Measurements from ENCODE around the gene VTI1A. TPM values are rescaled to one million over a fixed set of nuclear protein-coding genes. Genes with fewer than 3 reads are reported as not detected.

The VTI1A gene
- total and polyA plus RNA-seq, 2 of the 8 experiments (the other 6 are each of a cell fraction or from before 2014, with no cell fraction given), result 6.0 to 20.0 TPM

- H3K4ac ChIP-seq (replicated peaks; ENCODE audit: insufficient read length, low read depth, low read length), result no peak overlapping the region
- FAIRE-seq (no peak), DNase-seq (ENCODE audit: low read depth in 1 of 2, low spot score in 2 of 2) (no peak)
- no peak overlapping the region for H2AFZ ChIP-seq (ENCODE audit: low read length)
- no peak overlapping the region for H3K14ac ChIP-seq (ENCODE audit: insufficient read length)
- H2BK120ac ChIP-seq (replicated peaks; ENCODE audit: low read depth, low read length), result no peak overlapping the region
- H3K18ac ChIP-seq (ENCODE audit: extremely low read depth, low read length), result no peak overlapping the region
- ChIA-PET CTCF (ENCODE audit: partially characterized antibody) (interaction anchor here (0.6 to 2.8 kb wide), 5 partner anchors 15 to 378 kb away, joined by 3 to 15 read pairs (median 3); no protein-coding TSS in a partner anchor), POLR2A (ENCODE audit: partially characterized antibody) (interaction anchor here (1.8 kb wide), 1 partner anchor 10 kb away, joined by 11 read pairs; no protein-coding TSS in a partner anchor)
- no peaks in the 10 kb centered on the region for H3K9me3 ChIP-seq (ENCODE audit: insufficient read depth in 2 of 2, low read depth in 1 of 2, low read length in 1 of 2)
- no peak overlapping the region for H3K23ac ChIP-seq (ENCODE audit: insufficient read length)
- no peaks in the 10 kb centered on the region for H4K20me1 ChIP-seq (replicated peaks in 1 of 2; ENCODE audit: control insufficient read depth in 1 of 2, insufficient read depth in 2 of 2, low read length in 2 of 2)
- no peak overlapping the region for H4K5ac ChIP-seq (ENCODE audit: insufficient read length, low read depth, low read length)
- WGBS, 2 experiments (ENCODE audit: extremely low coverage in 1 of 2, insufficient coverage in 1 of 2, insufficient read length in 1 of 2, insufficient replicate concordance in 2 of 2, low coverage in 1 of 2, low lambda C conversion rate in 2 of 2, missing lambda C conversion rate in 1 of 2), result 85% methylated on average over 5 of the region's 6 CpGs; no CpG with 5 or more reads in 1 of the 2 experiments
- H3K27ac ChIP-seq (ENCODE audit: low read depth, low read length), result no peak overlapping the region
- no peak overlapping the region for H3K4me3 ChIP-seq (ENCODE audit: extremely low read depth in 1 of 4, insufficient read depth in 2 of 4, low read depth in 3 of 4, low read length in 4 of 4)
- H2AK5ac ChIP-seq (ENCODE audit: low read depth, low read length), result no peak overlapping the region
- H3K4me2 ChIP-seq (ENCODE audit: insufficient read depth in 1 of 2, low read depth in 2 of 2, low read length in 2 of 2), result no peak overlapping the region
- H2BK15ac ChIP-seq (ENCODE audit: low read length), result no peak overlapping the region
- H3K36me3 ChIP-seq (ENCODE audit: control insufficient read depth in 2 of 4, insufficient read depth in 4 of 4, low read length in 3 of 4), result no peaks in the 10 kb centered on the region
- no peaks in the 10 kb centered on the region for H3K27me3 ChIP-seq (replicated peaks in 1 of 4; ENCODE audit: control insufficient read depth in 3 of 4, extremely low read depth in 1 of 4, insufficient read depth in 3 of 4, low read length in 3 of 4)
- H2BK20ac ChIP-seq (ENCODE audit: low read length), result no peak overlapping the region
- H4K8ac ChIP-seq (ENCODE audit: extremely low read depth, insufficient read depth, low read length), result no peak overlapping the region
- H4K91ac ChIP-seq (replicated peaks; ENCODE audit: insufficient read length, low read length), result no peak overlapping the region
- H3K79me2 ChIP-seq (ENCODE audit: control insufficient read depth in 1 of 2, insufficient read depth in 2 of 2, low read length in 2 of 2), result no peaks in the 10 kb centered on the region
- no peak overlapping the region for H2BK5ac ChIP-seq (ENCODE audit: low read depth, low read length)
- H3K4me1 ChIP-seq (replicated peaks in 1 of 4; ENCODE audit: control insufficient read depth in 3 of 4, insufficient read depth in 4 of 4, low read length in 3 of 4), result peaks cover 0 to 7% (median 3%) of the 10 kb centered on the region in 4 experiments; a peak in 5 of 7 replicates
- no peak overlapping the region for H2BK12ac ChIP-seq (ENCODE audit: low read depth, low read length)
- no peak overlapping the region for H3K56ac ChIP-seq (replicated peaks; ENCODE audit: insufficient read length, low read depth, low read length)
- no peaks in the 10 kb centered on the region for H3K23me2 ChIP-seq (ENCODE audit: low read depth, low read length)
- no peak overlapping the region; a peak in 1 of 7 replicates for H3K9ac ChIP-seq (replicated peaks in 1 of 4; ENCODE audit: extremely low read depth in 1 of 4, low read depth in 3 of 4, low read length in 3 of 4)
- no peaks in the 10 kb centered on the region for H3K79me1 ChIP-seq (ENCODE audit: low read depth, low read length)
- no peak for TF ChIP-seq TEAD4 (IDR thresholded peaks at IDR 0.05; ENCODE audit: low read depth, low read length)
- no peak for TF ChIP-seq TAF1 (IDR thresholded peaks at IDR 0.05; ENCODE audit: low read depth, low read length)
- no peak for TF ChIP-seq RNF2 (IDR thresholded peaks at IDR 0.05; ENCODE audit: borderline replicate concordance, low read depth, low read length, missing control alignments, poor library complexity, severe bottlenecking)
- TF ChIP-seq ZNF274 (IDR thresholded peaks at IDR 0.05; ENCODE audit: borderline replicate concordance, extremely low read depth, low read length), result no peak
- no peak for TF ChIP-seq HDAC2 (IDR thresholded peaks at IDR 0.05; ENCODE audit: borderline replicate concordance in 1 of 2, low read depth in 2 of 2, low read length in 2 of 2)
- no peak for TF ChIP-seq BRCA1 (IDR thresholded peaks at IDR 0.05; ENCODE audit: low read depth, low read length)
- no peak for TF ChIP-seq POLR2AphosphoS5 (IDR thresholded peaks at IDR 0.05; ENCODE audit: low read depth, low read length)
- no peak for TF ChIP-seq TAF7 (optimal IDR thresholded peaks at IDR 0.05; ENCODE audit: borderline replicate concordance, low read depth, low read length)
- TF ChIP-seq TCF12 (IDR thresholded peaks at IDR 0.05; ENCODE audit: low read depth, low read length), result no peak
- TF ChIP-seq BACH1 (IDR thresholded peaks at IDR 0.05; ENCODE audit: low read length), result no peak
- TF ChIP-seq RBBP5 (IDR thresholded peaks at IDR 0.05; ENCODE audit: borderline replicate concordance, low read depth, low read length), result no peak
- TF ChIP-seq SIN3A (conservative IDR thresholded peaks at IDR 0.05 in 1 of 2, IDR thresholded peaks at IDR 0.05 in 1 of 2; ENCODE audit: low read depth in 1 of 2, low read length in 2 of 2), result no peak
Observed at GRCh38 chr10:112739592-112740353, 292.8 kb downstream of the VTI1A start.
